Measurements from ENCODE around the gene MYEOV.

Gene MYEOV

GRCh38 chr11:69269388-69269787, 24.6 kb upstream of the MYEOV start:
- no peaks in the 10 kb centered on the region for H3K36me3 ChIP-seq (ENCODE audit: low read length)
- no peak overlapping the region for H2AFZ ChIP-seq (ENCODE audit: low read depth, low read length, severe bottlenecking)
- no peak overlapping the region for H3K27ac ChIP-seq (ENCODE audit: low read depth, low read length)
- H3K9me2 ChIP-seq (replicated peaks; ENCODE audit: insufficient read depth, low read length), result no peaks in the 10 kb centered on the region
- no peak overlapping the region for H3K4me2 ChIP-seq (ENCODE audit: low read depth, low read length, poor library complexity, severe bottlenecking)
- no peak overlapping the region for H3K9ac ChIP-seq (ENCODE audit: low read length)
- TF ChIP-seq EZH2phosphoT487 (conservative IDR thresholded peaks at IDR 0.05; ENCODE audit: low read length) (no peak), CTCF (IDR thresholded peaks at IDR 0.05; ENCODE audit: insufficient read depth, low read length, poor library complexity, severe bottlenecking) (no peak)
- H3K4me3 ChIP-seq (ENCODE audit: insufficient read depth, low read length, poor library complexity, severe bottlenecking), result no peak overlapping the region
- H4K20me1 ChIP-seq (ENCODE audit: low read depth, low read length), result no peaks in the 10 kb centered on the region
- H3F3A ChIP-seq (ENCODE audit: insufficient read depth), result no peaks in the 10 kb centered on the region
- H3K9me3 ChIP-seq (ENCODE audit: insufficient read depth, low read length), result no peaks in the 10 kb centered on the region
- H3K79me2 ChIP-seq (ENCODE audit: insufficient read depth, low read length), result no peaks in the 10 kb centered on the region
- H3K27me3 ChIP-seq (ENCODE audit: low read length), result no peaks in the 10 kb centered on the region

DNA sequence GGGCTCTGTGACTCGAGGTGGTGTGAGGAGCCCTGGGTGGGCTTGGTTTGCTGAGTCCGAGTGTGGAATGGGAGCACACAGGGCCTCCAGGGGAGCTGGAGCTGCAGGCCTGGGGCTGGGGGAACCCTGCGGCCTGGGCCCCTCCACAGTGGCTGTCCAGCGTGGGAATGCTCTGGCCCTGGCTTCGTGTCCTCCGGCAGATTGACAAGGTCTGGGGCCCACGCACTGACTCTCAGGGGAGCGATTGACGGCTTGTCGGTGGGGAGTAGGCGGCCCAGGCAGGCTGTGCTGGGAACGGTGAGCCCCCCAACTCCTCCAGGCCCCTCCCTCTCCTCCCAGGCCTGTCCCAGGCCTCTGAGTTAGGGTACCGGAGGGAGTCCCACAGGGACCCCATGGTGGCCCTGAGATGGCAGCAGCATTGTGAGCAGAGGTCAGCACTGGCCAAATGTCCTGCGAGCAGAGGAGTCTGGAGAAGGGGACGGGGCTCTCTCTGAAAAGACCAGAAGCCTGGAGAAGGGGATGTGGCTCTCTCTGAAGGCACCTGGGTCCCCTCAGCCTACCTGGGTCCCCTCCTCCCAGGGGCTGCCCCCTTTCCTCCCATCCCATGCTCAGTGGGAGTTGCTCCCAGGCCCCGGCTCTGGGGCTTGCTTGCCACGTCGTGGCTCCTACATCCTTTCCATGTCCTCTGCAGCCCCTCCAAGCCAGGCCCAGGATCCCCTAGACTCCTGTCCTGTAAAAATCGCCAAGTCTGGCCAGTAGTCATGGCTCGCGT, 23.8 kb upstream of the MYEOV start:
- Histone ChIP-seq H3K9me2 (replicated peaks; ENCODE audit: insufficient read depth, low read length) (no peaks in the 10 kb centered on the region), H3F3A (ENCODE audit: insufficient read depth) (no peaks in the 10 kb centered on the region), H2AFZ (ENCODE audit: low read depth, low read length, severe bottlenecking) (no peak overlapping the region), H4K20me1 (ENCODE audit: low read depth, low read length) (no peaks in the 10 kb centered on the region), H3K27me3 (ENCODE audit: low read length) (no peaks in the 10 kb centered on the region), H3K9ac (ENCODE audit: low read length) (no peak overlapping the region), H3K36me3 (ENCODE audit: low read length) (no peaks in the 10 kb centered on the region), H3K4me3 (ENCODE audit: insufficient read depth, low read length, poor library complexity, severe bottlenecking) (no peak overlapping the region), H3K79me2 (ENCODE audit: insufficient read depth, low read length) (no peaks in the 10 kb centered on the region), H3K4me2 (ENCODE audit: low read depth, low read length, poor library complexity, severe bottlenecking) (no peak overlapping the region), H3K27ac (ENCODE audit: low read depth, low read length) (no peak overlapping the region), H3K9me3 (ENCODE audit: insufficient read depth, low read length) (no peaks in the 10 kb centered on the region)
- TF ChIP-seq EZH2phosphoT487 (conservative IDR thresholded peaks at IDR 0.05; ENCODE audit: low read length), result no peak
- TF ChIP-seq CTCF (IDR thresholded peaks at IDR 0.05; ENCODE audit: insufficient read depth, low read length, poor library complexity, severe bottlenecking), result no peak

- no peak overlapping the region for H3K27ac ChIP-seq (ENCODE audit: low read depth, low read length)
- no peaks in the 10 kb centered on the region for H3K79me2 ChIP-seq (ENCODE audit: insufficient read depth, low read length)
- no peak overlapping the region for H3K4me3 ChIP-seq (ENCODE audit: insufficient read depth, low read length, poor library complexity, severe bottlenecking)
- no peak overlapping the region for H3K4me2 ChIP-seq (ENCODE audit: low read depth, low read length, poor library complexity, severe bottlenecking)
- no peaks in the 10 kb centered on the region for H3F3A ChIP-seq (ENCODE audit: insufficient read depth)
- TF ChIP-seq EZH2phosphoT487 (conservative IDR thresholded peaks at IDR 0.05; ENCODE audit: low read length) (no peak), CTCF (IDR thresholded peaks at IDR 0.05; ENCODE audit: insufficient read depth, low read length, poor library complexity, severe bottlenecking) (no peak)
- no peaks in the 10 kb centered on the region for H3K9me3 ChIP-seq (ENCODE audit: insufficient read depth, low read length)
- H3K9me2 ChIP-seq (replicated peaks; ENCODE audit: insufficient read depth, low read length), result no peaks in the 10 kb centered on the region
- H4K20me1 ChIP-seq (ENCODE audit: low read depth, low read length), result no peaks in the 10 kb centered on the region
- no peak overlapping the region for H2AFZ ChIP-seq (ENCODE audit: low read depth, low read length, severe bottlenecking)
- H3K36me3 ChIP-seq (ENCODE audit: low read length), result no peaks in the 10 kb centered on the region
- no peak overlapping the region for H3K9ac ChIP-seq (ENCODE audit: low read length)
- H3K27me3 ChIP-seq (ENCODE audit: low read length), result no peaks in the 10 kb centered on the region
Measured at GRCh38 chr11:69270941-69271340, 23.0 kb upstream of the MYEOV start.
